ENCODE measurements around the gene KLHL41. TPM values are rescaled to one million over a fixed set of nuclear protein-coding genes. Genes with fewer than 3 reads are reported as not detected.
"Not testable (repeated sequence)": the region's sequence is repeated elsewhere in the genome, so short reads cannot be mapped to it uniquely, and the experiment has no call there.

The KLHL41 gene
- total RNA-seq, 3 donors from 2014 or later (not counting 1 experiment from before 2014, with no cell fraction given), result not detected

DNA sequence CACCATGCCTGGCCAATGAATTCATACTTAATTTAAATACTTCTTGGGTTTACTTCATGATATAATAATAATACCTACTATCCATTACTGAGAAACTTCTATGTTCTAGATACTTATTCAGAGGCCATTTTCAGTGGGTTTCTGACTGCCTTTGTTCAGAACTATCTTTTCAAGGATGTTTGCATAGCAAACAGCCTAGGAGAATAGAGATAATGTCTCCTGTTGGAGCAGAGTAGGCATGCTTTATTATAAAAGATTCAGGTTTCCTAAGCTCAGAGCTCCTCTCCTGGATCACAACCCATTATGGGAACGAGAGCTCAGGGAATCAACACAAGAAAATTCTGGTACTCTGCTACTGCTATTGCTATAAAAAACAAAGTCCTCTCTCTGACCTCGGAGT, 53.0 kb downstream of the KLHL41 start:
- ATAC-seq (peak in 2 of 3 donors; percentile 40 to 55), DNase-seq (no peak)
- Mint-ChIP-seq H3K9me3 (no peaks in the 10 kb centered on the region), H3K27ac (peak overlapping the region in 1 of 2 donors; percentile 34), H3K36me3 (no peaks in the 10 kb centered on the region), H3K27me3 (ENCODE audit: low read depth in 2 of 2) (no peaks in the 10 kb centered on the region), H3K4me3 (peak overlapping the region; percentile 9), H3K4me1 (no peaks in the 10 kb centered on the region)
- H3K27me3 ChIP-seq (ENCODE audit: control insufficient read depth, insufficient read depth, low read length), result no peaks in the 10 kb centered on the region
- H3K4me3 ChIP-seq (ENCODE audit: low read length), result no peak overlapping the region
- H3K36me3 ChIP-seq (ENCODE audit: control insufficient read depth, insufficient read depth, low read length), result no peaks in the 10 kb centered on the region
- 98% methylated on average over 2 of the region's 2 CpGs for WGBS (ENCODE audit: insufficient coverage)
- no peak for TF ChIP-seq CTCF (IDR thresholded peaks at IDR 0.05)
- H3K9me3 ChIP-seq (ENCODE audit: control insufficient read depth, insufficient read depth, low read length), result no peaks in the 10 kb centered on the region
- intact Hi-C loops (cut with micrococcal nuclease), result loop anchor here (5.0 kb wide), 1 partner anchor 590 kb away; no protein-coding TSS in a partner anchor
- no peak overlapping the region for H3K27ac ChIP-seq (ENCODE audit: low read length)
- no peaks in the 10 kb centered on the region for H3K4me1 ChIP-seq (ENCODE audit: control insufficient read depth, insufficient read depth, low read length)

DNA sequence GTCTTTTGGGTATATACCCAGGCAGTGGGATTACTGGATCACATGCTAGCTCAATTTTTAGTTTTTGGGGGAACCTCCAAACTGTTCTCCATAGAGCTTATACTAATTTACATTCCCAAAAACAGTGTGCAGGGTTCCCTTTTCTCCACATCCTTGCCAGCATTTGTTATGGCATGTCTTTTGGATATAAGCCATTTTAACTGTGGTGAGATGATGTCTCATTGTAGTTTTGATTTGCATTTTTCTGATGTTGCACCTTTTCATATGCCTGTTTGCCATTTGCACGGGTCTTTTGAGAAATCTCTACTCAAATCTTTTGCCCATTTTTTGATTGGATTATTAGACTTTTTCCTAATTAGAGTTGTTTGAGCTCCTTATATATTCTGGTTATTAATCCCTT, 56.2 kb downstream of the KLHL41 start:
- TF ChIP-seq CTCF (IDR thresholded peaks at IDR 0.05), result no peak
- no peaks in the 10 kb centered on the region for H3K9me3 Mint-ChIP-seq
- intact Hi-C loops (cut with micrococcal nuclease), result no loop called here

GRCh38 chr2:169569948-169570347, 60.4 kb downstream of the KLHL41 start:
- H3K27ac ChIP-seq (ENCODE audit: low read length), result no peak overlapping the region
- H3K9me3 Mint-ChIP-seq, result no peaks in the 10 kb centered on the region
- H3K4me1 Mint-ChIP-seq, result peaks cover 12 to 18% of the 10 kb centered on the region in 2 donors
- H3K36me3 ChIP-seq (ENCODE audit: control insufficient read depth, insufficient read depth, low read length), result no peaks in the 10 kb centered on the region
- intact Hi-C loops (cut with micrococcal nuclease), result no loop called here
- ATAC-seq, result no peak
- WGBS (ENCODE audit: insufficient coverage), result 96% methylated on average over 2 of the region's 2 CpGs
- H3K4me1 ChIP-seq (ENCODE audit: control insufficient read depth, insufficient read depth, low read length), result peaks cover 5% of the 10 kb centered on the region
- no peaks in the 10 kb centered on the region for H3K9me3 ChIP-seq (ENCODE audit: control insufficient read depth, insufficient read depth, low read length)
- no peak overlapping the region for H3K27ac Mint-ChIP-seq
- no peaks in the 10 kb centered on the region for H3K27me3 Mint-ChIP-seq (ENCODE audit: low read depth in 2 of 2)
- no peak for TF ChIP-seq CTCF (IDR thresholded peaks at IDR 0.05)
- H3K27me3 ChIP-seq (ENCODE audit: control insufficient read depth, insufficient read depth, low read length), result no peaks in the 10 kb centered on the region
- no peaks in the 10 kb centered on the region for H3K36me3 Mint-ChIP-seq
- H3K4me3 Mint-ChIP-seq, result no peak overlapping the region
- H3K4me3 ChIP-seq (ENCODE audit: low read length), result no peak overlapping the region
- DNase-seq, result no peak

More for the DNA sequence above, 56.2 kb downstream of the KLHL41 start:
- Mint-ChIP-seq H3K27me3 (ENCODE audit: low read depth in 2 of 2) (no peaks in the 10 kb centered on the region), H3K27ac (no peak overlapping the region), H3K4me3 (no peak overlapping the region), H3K36me3 (no peaks in the 10 kb centered on the region), H3K4me1 (peaks cover 0 to 5% of the 10 kb centered on the region in 2 donors)
- no CpG with 5 or more reads among the region's 1 CpG for WGBS (ENCODE audit: insufficient coverage)
- no peaks in the 10 kb centered on the region for H3K4me1 ChIP-seq (ENCODE audit: control insufficient read depth, insufficient read depth, low read length)
- DNase-seq (no peak), ATAC-seq (no peak)
- H3K9me3 ChIP-seq (ENCODE audit: control insufficient read depth, insufficient read depth, low read length), result no peaks in the 10 kb centered on the region
- no peak overlapping the region for H3K27ac ChIP-seq (ENCODE audit: low read length)
- no peaks in the 10 kb centered on the region for H3K36me3 ChIP-seq (ENCODE audit: control insufficient read depth, insufficient read depth, low read length)
- H3K27me3 ChIP-seq (ENCODE audit: control insufficient read depth, insufficient read depth, low read length), result no peaks in the 10 kb centered on the region
- H3K4me3 ChIP-seq (ENCODE audit: low read length), result no peak overlapping the region

GRCh38 chr2:169570752-169571151, 61.2 kb downstream of the KLHL41 start:
- intact Hi-C loops (cut with micrococcal nuclease); ATAC-seq; DNase-seq; H3K27me3 Mint-ChIP-seq (ENCODE audit: low read depth in 2 of 2); H3K9me3 ChIP-seq (ENCODE audit: control insufficient read depth, insufficient read depth, low read length); H3K27ac ChIP-seq (ENCODE audit: low read length); H3K27ac Mint-ChIP-seq; H3K27me3 ChIP-seq (ENCODE audit: control insufficient read depth, insufficient read depth, low read length); H3K4me1 ChIP-seq (ENCODE audit: control insufficient read depth, insufficient read depth, low read length); H3K36me3 ChIP-seq (ENCODE audit: control insufficient read depth, insufficient read depth, low read length); H3K36me3 Mint-ChIP-seq; H3K4me3 ChIP-seq (ENCODE audit: low read length); H3K4me3 Mint-ChIP-seq; H3K9me3 Mint-ChIP-seq: not testable (repeated sequence)
- H3K4me1 Mint-ChIP-seq, result peaks cover 12 to 18% of the 10 kb centered on the region in 2 donors
- 96% methylated on average over 4 of the region's 4 CpGs for WGBS (ENCODE audit: insufficient coverage)
